ENCODE results near the gene ARL17B. TPM values are rescaled to one million over a fixed set of nuclear protein-coding genes. Genes with fewer than 3 reads are reported as not detected.
"Not testable (repeated sequence)": the region's sequence is repeated elsewhere in the genome, so short reads cannot be mapped to it uniquely, and the experiment has no call there.

Gene ARL17B
- total RNA-seq, 2 experiments from 2014 or later, result 40.3 to 41.4 TPM

- CTCF ChIA-PET, result no interaction called here
- Mint-ChIP-seq H3K27ac (no peak overlapping the region), H3K27me3 (no peaks in the 10 kb centered on the region), H3K4me1 (ENCODE audit: low read depth) (no peaks in the 10 kb centered on the region), H3K4me3 (no peak overlapping the region), H3K36me3 (ENCODE audit: low read depth) (no peaks in the 10 kb centered on the region), H3K9me3 (no peaks in the 10 kb centered on the region)
- no peak for TF ChIP-seq CTCF (IDR thresholded peaks at IDR 0.05)
- DNase-seq (no peak), ATAC-seq (no peak)
- intact Hi-C loops (cut with micrococcal nuclease), result no loop called here
- POLR2A ChIA-PET, result no interaction called here
These were observed 87.9 kb downstream of the ARL17B start for GRCh38 chr17:46273541-46274236.

- POLR2A ChIA-PET, result no interaction called here
- DNase-seq (no peak), ATAC-seq (no peak)
- no peaks in the 10 kb centered on the region for H3K27me3 Mint-ChIP-seq
- H3K4me3 Mint-ChIP-seq, result no peak overlapping the region
- no peaks in the 10 kb centered on the region for H3K9me3 Mint-ChIP-seq
- CTCF ChIA-PET, result no interaction called here
- H3K4me1 Mint-ChIP-seq (ENCODE audit: low read depth), result peaks cover 16% of the 10 kb centered on the region
- intact Hi-C loops (cut with micrococcal nuclease), result no loop called here
- no peak for TF ChIP-seq CTCF (IDR thresholded peaks at IDR 0.05)
- no peak overlapping the region for H3K27ac Mint-ChIP-seq
- H3K36me3 Mint-ChIP-seq (ENCODE audit: low read depth), result no peaks in the 10 kb centered on the region
These were observed 91.5 kb downstream of the ARL17B start for GRCh38 chr17:46270032-46270431.

GRCh38 chr17:46266656-46267544, 94.7 kb downstream of the ARL17B start:
- ChIA-PET POLR2A (interaction anchor here (0.5 to 0.6 kb wide), 2 partner anchors 8 to 28 kb away, joined by 3 read pairs; no protein-coding TSS in a partner anchor), CTCF (interaction anchor here (0.8 to 2.1 kb wide), 3 partner anchors 20 to 265 kb away, joined by 3 to 11 read pairs (median 3); no protein-coding TSS in a partner anchor)
- ATAC-seq, result peak; percentile 88
- Mint-ChIP-seq H3K36me3 (ENCODE audit: low read depth) (no peaks in the 10 kb centered on the region), H3K4me1 (ENCODE audit: low read depth) (peaks cover 27% of the 10 kb centered on the region), H3K4me3 (peak overlapping the region; percentile 80), H3K27ac (peak overlapping the region; percentile 74), H3K27me3 (no peaks in the 10 kb centered on the region), H3K9me3 (no peaks in the 10 kb centered on the region)
- intact Hi-C loops (cut with micrococcal nuclease), result no loop called here
- no peak for TF ChIP-seq CTCF (IDR thresholded peaks at IDR 0.05)
- peak; percentile 84 for DNase-seq

GRCh38 chr17:46266063-46266655, 95.4 kb downstream of the ARL17B start:
- DNase-seq, result peak; percentile 25
- H3K4me3 Mint-ChIP-seq, result peak overlapping the region; percentile 80
- peaks cover 27% of the 10 kb centered on the region for H3K4me1 Mint-ChIP-seq (ENCODE audit: low read depth)
- intact Hi-C loops (cut with micrococcal nuclease); ATAC-seq; H3K36me3 Mint-ChIP-seq (ENCODE audit: low read depth); H3K27me3 Mint-ChIP-seq; H3K9me3 Mint-ChIP-seq: not testable (repeated sequence)
- peak overlapping the region; percentile 74 for H3K27ac Mint-ChIP-seq
- CTCF ChIA-PET, result interaction anchor here (0.8 to 2.1 kb wide), 3 partner anchors 21 to 265 kb away, joined by 3 to 11 read pairs (median 3); no protein-coding TSS in a partner anchor
- POLR2A ChIA-PET, result interaction anchor here (0.5 to 0.6 kb wide), 2 partner anchors 8 to 27 kb away, joined by 3 read pairs; no protein-coding TSS in a partner anchor

- ATAC-seq (peak; percentile 40), DNase-seq (peak; percentile 46)
- Mint-ChIP-seq H3K27me3 (peaks cover 2% of the 10 kb centered on the region), H3K4me1 (ENCODE audit: low read depth) (peaks cover 30% of the 10 kb centered on the region), H3K4me3 (peak overlapping the region; percentile 17), H3K36me3 (ENCODE audit: low read depth) (no peaks in the 10 kb centered on the region), H3K9me3 (no peaks in the 10 kb centered on the region), H3K27ac (peak overlapping the region; percentile 73)
- intact Hi-C loops (cut with micrococcal nuclease), result no loop called here
- ChIA-PET POLR2A (no interaction called here), CTCF (no interaction called here)
- TF ChIP-seq CTCF (IDR thresholded peaks at IDR 0.05), result no peak
These were observed 96.9 kb downstream of the ARL17B start for GRCh38 chr17:46264456-46265198.

Data from activated CD8-positive, alpha-beta T cell treated with anti-CD3 and anti-CD28 coated beads for 36 hours (primary cell).